GM12873 (cell line): Measurements from ENCODE around the gene EGFL6.

Source experiments
- TF ChIP-seq, protein P1 (sequence below): IDR thresholded peaks from 2 replicates; pipeline ENCODE4 v1.5.1; 2012; ENCODE audit warnings: low read depth, mild to moderate bottlenecking, moderate library complexity, low read length, control low read depth; ENCODE audit not compliant: insufficient read depth; ENCODE audit errors: missing control alignments

The EGFL6 gene

DNA sequence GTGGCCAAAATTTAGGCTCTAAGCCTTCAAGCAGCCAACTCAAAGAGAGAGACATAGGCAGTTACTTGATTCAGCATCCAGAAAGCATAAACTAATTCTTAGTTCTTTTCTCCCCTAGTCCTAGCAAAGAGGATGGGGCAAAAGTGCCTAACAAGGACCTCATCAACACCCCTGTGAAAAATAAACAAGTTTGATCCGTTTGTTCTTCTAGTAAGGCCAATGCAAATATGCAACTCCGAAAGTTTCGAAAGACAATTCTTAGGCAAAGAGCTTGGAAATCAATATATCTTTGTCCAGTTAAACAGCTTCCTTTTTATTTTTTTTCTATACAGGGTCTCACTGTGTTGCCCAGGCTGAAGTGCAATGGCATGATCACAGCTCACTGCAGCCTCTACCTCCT lies 31.0 kb upstream of the EGFL6 start:
- TF ChIP-seq, protein P1, sequence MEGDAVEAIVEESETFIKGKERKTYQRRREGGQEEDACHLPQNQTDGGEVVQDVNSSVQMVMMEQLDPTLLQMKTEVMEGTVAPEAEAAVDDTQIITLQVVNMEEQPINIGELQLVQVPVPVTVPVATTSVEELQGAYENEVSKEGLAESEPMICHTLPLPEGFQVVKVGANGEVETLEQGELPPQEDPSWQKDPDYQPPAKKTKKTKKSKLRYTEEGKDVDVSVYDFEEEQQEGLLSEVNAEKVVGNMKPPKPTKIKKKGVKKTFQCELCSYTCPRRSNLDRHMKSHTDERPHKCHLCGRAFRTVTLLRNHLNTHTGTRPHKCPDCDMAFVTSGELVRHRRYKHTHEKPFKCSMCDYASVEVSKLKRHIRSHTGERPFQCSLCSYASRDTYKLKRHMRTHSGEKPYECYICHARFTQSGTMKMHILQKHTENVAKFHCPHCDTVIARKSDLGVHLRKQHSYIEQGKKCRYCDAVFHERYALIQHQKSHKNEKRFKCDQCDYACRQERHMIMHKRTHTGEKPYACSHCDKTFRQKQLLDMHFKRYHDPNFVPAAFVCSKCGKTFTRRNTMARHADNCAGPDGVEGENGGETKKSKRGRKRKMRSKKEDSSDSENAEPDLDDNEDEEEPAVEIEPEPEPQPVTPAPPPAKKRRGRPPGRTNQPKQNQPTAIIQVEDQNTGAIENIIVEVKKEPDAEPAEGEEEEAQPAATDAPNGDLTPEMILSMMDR, result no peak

DNA sequence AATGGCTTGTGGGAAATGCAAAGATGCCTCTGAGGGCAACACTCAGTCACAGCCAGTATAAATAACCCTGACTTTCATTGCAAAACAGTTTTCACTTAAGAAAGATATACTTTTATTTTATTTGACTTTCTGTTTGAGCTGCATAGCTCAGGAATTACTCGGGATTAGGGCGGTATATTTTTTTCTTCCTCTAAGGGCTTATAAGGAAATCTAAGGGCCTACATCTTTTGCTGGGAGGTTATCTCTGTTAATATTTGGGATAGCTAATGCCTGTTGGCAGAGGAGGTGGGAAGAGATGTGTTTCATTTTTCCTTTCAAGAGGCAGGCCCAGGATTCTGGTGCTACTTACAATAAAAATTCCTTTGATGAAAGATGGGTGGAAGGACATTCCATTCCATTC lies 28.8 kb upstream of the EGFL6 start:
- TF ChIP-seq, protein P1, result no peak

DNA sequence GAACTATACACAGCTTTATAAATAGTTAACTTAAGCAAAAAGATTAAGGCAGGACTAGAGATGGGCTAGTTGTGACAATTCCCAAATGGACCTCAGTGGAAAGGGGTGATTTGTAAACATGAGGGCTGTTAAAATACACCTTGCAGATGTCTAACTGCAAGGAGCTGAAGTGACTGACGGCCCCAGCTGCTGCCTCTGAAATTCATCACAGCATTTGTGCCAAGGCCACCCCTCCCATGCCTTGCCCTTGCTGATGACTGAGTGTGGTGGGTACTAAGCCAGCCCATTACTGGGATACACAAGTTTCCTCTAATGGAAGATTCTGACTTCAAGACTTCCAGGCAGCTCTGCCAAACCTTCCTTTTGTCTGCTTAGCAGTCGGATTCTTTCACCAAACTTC lies 23.7 kb upstream of the EGFL6 start:
- TF ChIP-seq, protein P1, result no peak

DNA sequence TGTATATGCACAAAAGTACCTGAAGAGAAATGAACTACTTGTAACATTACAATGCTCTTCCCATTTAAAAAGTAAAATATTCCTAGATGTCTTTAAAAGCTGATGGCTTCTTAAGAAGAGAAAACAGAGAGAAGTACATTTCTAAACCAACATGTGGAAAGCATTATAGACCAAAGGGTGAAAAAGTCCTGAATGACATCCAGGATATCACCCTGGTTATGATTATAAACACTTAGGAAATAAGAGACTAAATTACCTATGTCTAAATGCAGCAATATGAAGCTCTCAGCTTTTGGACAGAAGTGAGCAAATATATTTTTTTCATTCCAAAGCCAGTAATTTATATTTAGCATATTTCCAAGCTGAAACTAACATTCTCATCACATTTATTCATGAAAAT lies 21.7 kb upstream of the EGFL6 start:
- TF ChIP-seq, protein P1, result no peak

DNA sequence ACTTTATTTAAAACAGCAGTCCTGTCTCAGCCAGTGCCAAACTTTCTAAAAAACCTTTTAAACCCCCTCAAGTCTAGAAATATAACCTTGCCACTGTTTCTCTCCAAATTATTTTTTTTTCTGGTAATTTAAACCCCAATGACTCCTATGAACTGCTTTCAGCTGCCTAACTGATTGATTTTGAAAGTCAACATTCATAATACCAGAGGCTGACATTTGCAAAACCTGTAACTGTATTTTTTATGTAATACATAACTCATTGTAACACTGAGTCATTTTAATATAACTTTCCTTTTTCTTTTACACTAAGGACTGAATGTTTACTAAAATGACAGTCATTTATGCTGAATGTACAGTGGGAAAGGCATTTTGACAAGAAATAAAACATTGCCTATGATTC lies 19.1 kb upstream of the EGFL6 start:
- TF ChIP-seq, protein P1, result no peak

DNA sequence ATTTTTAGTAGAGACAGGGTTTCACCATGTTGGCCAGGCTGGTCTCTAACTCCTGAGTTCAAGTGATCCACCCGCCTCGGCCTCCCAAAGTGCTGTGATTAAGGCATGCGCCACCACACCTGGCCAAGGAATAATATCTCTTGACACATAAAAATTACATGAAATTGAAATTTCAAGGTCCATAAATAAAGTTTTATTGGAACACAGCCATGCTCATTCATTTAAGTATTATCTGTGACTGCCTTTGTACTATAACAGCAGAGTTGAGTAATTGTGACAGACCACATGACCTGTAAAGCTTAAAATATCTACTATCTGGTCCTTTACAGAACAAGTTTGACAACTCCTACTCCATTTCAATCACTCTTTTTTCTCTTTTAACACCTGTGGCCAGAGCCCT lies 17.8 kb upstream of the EGFL6 start:
- TF ChIP-seq, protein P1, result no peak

DNA sequence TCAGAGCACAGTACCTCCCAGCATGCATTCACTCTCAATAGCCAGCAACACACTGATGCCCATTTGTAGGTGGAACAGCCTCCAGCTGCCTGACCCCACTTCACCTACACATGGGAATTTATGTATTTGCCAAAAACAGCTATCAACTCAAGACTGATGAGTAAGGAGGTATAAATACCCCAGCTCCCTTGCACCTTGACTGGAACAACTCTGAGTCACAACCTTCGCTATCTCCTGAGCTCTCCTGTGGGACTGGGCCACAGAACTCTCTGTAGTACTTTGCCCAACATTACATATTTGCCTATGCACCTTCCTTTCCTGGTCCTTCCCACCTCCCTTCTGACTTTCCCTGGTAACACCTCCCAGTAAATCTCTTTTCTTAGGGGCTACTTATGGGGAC lies 16.5 kb upstream of the EGFL6 start:
- TF ChIP-seq, protein P1, result no peak
